MG63 (cell line): ENCODE results near the gene TMEM132C. TPM values are rescaled to one million over a fixed set of nuclear protein-coding genes. Genes with fewer than 3 reads are reported as not detected.

Experiments used
- DNase-seq: peaks from one replicate; pipeline ENCODE4 v3.0.0-alpha.2; 2020
- H3K27me3 ChIP-seq: fragments of 250-450 bp; sonication (Bioruptor Pico); 2 replicates; pipeline ENCODE4 v1.5.1; 2020; ENCODE audit warnings: mild to moderate bottlenecking, moderate library complexity
- H3K36me3 ChIP-seq: fragments of 250-450 bp; sonication (Bioruptor Pico); 2 replicates; pipeline ENCODE4 v1.5.1; 2020; ENCODE audit warnings: mild to moderate bottlenecking, moderate library complexity
- H3K4me3 ChIP-seq: fragments of 250-450 bp; sonication (Bioruptor Pico); 2 replicates; pipeline ENCODE4 v1.5.1; 2020; ENCODE audit warnings: mild to moderate bottlenecking, moderate library complexity
- H3K9me3 ChIP-seq: fragments of 250-450 bp; sonication (Bioruptor Pico); 2 replicates; pipeline ENCODE4 v1.5.1; 2020; ENCODE audit warnings: mild to moderate bottlenecking, moderate library complexity
- total RNA-seq: library from RNA; depleted of rRNA; stranded (reverse); fragments of >200 nt; shearing (Covaris generic); gene quantifications from 2 replicates; pipeline ENCODE4 v1.2.3, GENCODE V29; 2014; ENCODE audit warnings: low replicate concordance

Gene TMEM132C
- total RNA-seq, 1 experiment from 2014 or later = not detected

DNA sequence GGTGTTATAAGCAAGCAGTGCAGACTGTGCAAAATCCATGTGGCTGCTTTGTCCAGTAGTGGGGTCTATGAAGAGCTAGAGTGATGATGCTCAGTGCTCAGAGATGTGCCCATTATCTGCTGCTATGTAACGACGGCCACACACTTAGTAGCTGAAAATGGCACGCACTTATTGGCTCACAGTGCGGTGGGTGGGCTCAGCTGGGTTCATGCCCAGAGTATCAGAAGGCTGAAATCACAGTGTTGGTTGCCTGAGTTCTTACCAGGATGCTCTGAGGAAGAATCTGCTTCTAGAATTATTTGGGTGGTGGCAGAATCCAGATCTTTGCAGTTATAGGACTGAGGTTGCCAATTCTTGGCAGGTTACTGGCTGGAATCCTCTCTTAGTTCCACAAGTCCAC lies 432.1 kb downstream of the TMEM132C start:
- DNase-seq = no peak
- H3K9me3 ChIP-seq = no peaks in the 10 kb centered on the region
- no peaks in the 10 kb centered on the region for H3K36me3 ChIP-seq
- H3K27me3 ChIP-seq = no peaks in the 10 kb centered on the region
- H3K4me3 ChIP-seq = no peak overlapping the region

DNA sequence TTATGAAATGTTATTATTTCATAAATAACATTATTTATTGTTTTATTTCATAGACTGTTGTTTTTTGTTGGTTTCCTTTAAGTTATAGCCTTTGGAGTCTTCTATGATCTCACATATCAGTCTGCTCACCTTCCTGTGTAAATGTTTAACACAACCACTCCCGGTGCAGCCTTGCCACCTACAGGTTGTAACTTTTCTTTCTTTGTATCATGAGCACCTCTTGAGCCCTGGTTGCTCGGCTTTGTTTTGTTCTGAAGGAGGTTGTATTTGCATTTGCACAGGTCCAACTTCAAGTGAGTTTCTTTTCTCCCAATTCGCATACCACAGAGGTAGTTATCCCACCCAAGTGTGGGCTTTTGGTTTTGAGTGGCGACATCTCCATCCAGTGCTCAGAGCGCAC lies 435.4 kb downstream of the TMEM132C start:
- Histone ChIP-seq H3K9me3 (no peaks in the 10 kb centered on the region), H3K27me3 (no peaks in the 10 kb centered on the region), H3K4me3 (no peak overlapping the region), H3K36me3 (no peaks in the 10 kb centered on the region)
- DNase-seq = no peak

DNA sequence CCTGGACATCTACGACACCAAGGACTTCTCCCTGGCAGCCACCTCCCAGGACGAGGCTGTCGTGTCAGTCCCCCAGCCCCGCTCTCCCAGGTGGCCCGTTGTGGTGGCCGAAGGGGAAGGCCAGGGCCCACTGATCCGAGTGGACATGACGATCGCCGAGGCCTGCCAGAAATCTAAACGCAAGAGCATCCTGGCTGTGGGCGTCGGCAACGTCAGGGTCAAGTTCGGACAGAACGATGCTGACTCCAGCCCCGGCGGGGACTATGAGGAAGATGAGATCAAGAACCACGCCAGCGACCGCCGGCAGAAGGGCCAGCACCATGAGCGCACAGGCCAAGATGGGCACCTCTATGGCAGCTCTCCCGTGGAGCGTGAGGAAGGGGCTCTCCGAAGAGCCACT lies 438.2 kb downstream of the TMEM132C start:
- Histone ChIP-seq H3K36me3 (no peaks in the 10 kb centered on the region), H3K27me3 (no peaks in the 10 kb centered on the region), H3K9me3 (no peaks in the 10 kb centered on the region), H3K4me3 (no peak overlapping the region)
- DNase-seq = no peak

DNA sequence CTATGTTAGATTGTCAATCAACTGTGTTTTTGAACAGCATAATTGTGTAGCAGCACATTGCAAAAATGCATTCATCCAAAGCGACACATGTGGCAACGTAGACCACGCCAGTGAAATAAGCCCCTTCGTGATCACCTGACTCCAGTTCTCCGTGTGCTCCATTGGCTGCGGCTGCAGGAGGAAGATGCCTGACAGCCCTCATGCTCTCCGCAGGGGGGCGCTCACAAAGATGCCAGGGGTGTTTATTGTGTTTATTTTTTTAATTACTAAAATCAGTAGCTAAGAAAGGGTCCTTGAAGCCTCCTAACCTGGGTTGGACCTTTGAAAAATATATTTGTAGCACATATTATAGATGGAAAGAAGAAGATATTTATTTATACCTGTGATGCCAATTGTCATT lies 440.5 kb downstream of the TMEM132C start:
- no peaks in the 10 kb centered on the region for H3K27me3 ChIP-seq
- no peaks in the 10 kb centered on the region for H3K36me3 ChIP-seq
- no peak overlapping the region for H3K4me3 ChIP-seq
- H3K9me3 ChIP-seq = no peaks in the 10 kb centered on the region
- DNase-seq = no peak

DNA sequence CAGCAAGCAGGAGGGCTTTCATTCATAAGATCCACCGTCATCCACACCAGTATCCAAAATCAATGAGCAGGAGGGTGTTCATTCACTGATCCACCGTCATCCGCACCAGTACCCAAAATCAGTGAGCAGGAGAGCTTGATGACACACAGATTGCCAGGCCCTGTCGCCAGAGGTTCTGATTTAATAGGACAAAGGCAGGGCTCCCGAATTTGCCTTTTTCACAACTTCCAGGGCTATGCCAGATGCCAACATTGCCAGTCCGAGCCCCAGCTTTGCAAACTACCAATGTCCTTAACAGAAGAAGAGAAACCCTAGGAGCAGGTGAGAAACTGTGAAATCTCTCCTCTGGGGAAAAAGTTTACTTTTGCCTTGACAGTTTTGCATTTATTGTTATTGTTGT lies 441.8 kb downstream of the TMEM132C start:
- DNase-seq = no peak
- Histone ChIP-seq H3K9me3 (no peaks in the 10 kb centered on the region), H3K27me3 (no peaks in the 10 kb centered on the region), H3K4me3 (no peak overlapping the region), H3K36me3 (no peaks in the 10 kb centered on the region)

DNA sequence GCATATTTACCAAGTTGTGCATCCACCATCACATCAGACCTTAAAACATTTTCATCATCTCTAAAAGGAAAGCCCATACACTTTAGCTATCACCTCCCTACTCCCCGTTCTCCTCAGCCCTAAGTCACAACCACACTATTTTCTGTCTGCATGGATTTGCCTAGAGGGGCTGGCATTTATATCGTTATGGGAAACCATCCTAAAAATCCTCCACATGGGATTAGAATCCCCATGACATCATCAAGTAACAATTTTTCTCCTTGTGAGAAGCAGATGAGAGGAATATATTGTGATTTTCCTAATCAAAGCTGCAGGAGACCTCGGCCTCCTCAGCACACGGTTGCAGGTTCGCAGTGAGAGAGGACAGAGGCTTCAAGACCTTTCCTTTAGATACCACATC lies 442.7 kb downstream of the TMEM132C start:
- Histone ChIP-seq H3K4me3 (no peak overlapping the region), H3K36me3 (no peaks in the 10 kb centered on the region), H3K9me3 (no peaks in the 10 kb centered on the region), H3K27me3 (no peaks in the 10 kb centered on the region)
- DNase-seq = no peak

DNA sequence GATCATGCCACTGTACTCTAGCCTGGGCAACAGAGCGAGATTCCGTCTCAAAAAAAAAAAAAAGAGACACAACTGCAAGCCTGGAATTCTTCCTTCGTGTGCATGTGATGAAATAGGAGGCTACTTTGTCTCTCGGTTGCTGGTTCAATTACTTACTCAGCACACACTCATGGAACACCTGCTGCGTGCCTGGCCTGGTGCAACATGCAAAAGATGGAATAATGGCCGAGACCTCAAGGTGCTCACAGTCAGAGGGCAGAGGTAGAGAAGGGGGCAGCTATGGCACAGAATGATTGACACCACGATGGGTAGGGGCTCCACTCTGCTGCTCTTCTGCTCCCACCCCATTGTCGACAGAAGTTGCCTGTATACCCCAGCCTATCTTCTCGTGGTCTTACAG lies 444.5 kb downstream of the TMEM132C start:
- H3K4me3 ChIP-seq = no peak overlapping the region
- no peaks in the 10 kb centered on the region for H3K27me3 ChIP-seq
- DNase-seq = no peak
- H3K9me3 ChIP-seq = no peaks in the 10 kb centered on the region
- no peaks in the 10 kb centered on the region for H3K36me3 ChIP-seq

DNA sequence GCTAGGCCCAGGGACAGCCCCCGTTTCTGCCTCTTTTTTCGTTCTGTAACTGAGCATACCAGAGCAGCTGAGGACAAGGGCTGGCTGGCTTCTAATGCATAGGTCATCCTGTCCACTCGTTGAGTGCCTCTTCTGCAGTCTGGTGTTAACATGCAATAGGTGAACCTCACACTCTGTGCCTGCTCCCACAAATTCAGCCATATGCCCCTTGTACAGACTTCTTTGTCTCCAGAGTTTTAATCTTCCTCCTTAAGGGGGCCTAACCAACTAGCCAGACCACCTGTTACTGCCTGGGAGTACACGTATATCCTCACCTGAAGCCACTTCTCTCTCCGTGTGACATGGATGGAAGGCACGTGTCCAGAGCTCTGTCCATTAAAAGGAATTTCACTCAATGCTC lies 445.7 kb downstream of the TMEM132C start:
- DNase-seq = no peak
- Histone ChIP-seq H3K27me3 (no peaks in the 10 kb centered on the region), H3K9me3 (no peaks in the 10 kb centered on the region), H3K36me3 (no peaks in the 10 kb centered on the region), H3K4me3 (no peak overlapping the region)

DNA sequence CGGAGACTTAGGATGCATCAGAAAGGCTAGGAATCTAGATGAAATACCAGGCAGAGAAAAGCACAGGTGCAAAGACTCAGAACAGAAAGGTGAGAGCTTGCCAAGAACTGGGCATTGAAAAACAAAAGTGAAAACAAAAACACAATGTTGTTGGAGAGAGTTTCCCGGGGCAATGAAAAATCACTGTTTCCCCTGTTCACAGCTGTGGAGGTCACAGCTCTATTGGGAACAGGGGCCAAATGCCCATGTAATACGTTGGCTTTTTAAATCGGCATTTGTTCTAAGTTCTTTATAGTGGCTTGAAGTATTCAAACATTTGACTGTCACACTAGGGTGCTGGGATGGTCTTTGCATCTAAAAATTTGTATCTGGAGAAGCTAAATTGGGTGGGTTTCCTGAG lies 448.5 kb downstream of the TMEM132C start:
- no peak for DNase-seq
- Histone ChIP-seq H3K9me3 (no peaks in the 10 kb centered on the region), H3K27me3 (no peaks in the 10 kb centered on the region), H3K36me3 (no peaks in the 10 kb centered on the region), H3K4me3 (no peak overlapping the region)

DNA sequence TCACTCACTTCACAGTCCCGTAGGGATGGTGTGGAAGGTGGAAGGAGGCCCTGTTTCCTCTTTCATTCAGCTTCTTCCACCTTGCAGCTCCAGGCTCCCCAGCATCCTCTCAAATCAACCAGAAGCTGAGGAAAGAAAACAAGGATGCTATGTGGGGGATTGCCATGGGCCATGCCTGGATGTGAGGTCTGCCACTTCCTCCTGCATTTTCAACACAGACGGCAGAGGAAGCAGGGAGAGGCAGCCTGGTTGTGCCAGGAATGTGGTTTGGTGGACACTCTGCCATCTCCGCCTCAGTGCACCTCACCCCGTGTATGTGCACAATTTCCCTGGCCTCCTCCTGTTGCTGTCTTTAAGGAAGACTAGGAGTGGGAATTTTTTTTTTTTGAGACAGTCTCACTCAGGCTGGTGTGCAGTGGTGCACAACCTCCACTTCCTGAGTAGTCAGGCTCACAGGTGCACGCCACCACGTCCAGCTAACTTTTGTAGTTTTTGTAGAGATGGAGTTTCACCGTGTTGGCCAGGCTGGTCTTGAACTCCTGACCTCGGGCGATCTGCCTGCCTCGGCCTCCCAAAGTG lies 457.6 kb downstream of the TMEM132C start:
- H3K36me3 ChIP-seq = no peaks in the 10 kb centered on the region
- H3K27me3 ChIP-seq = no peaks in the 10 kb centered on the region
- H3K9me3 ChIP-seq = no peaks in the 10 kb centered on the region
- H3K4me3 ChIP-seq = no peak overlapping the region
- DNase-seq = no peak

DNA sequence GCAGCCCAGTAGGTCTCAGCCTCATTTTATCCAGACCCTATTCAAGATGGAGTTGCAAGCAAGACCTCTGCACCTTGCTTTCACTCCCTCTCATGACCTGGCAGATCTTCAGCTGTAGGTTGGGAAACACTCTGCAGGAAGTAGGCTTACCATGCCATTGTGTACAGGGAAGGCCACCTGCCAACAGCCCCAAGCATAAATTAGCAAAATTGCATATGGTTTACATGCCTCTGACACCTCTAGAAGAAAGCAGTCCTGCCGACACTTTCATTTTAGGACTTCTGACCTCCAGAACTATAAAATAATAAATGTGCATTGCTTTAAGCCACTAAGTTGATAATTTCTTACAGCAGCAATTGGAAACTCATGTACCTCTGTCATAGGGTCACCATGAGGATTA lies 459.9 kb downstream of the TMEM132C start:
- no peak overlapping the region for H3K4me3 ChIP-seq
- H3K36me3 ChIP-seq = no peaks in the 10 kb centered on the region
- H3K9me3 ChIP-seq = no peaks in the 10 kb centered on the region
- DNase-seq = no peak
- H3K27me3 ChIP-seq = no peaks in the 10 kb centered on the region

DNA sequence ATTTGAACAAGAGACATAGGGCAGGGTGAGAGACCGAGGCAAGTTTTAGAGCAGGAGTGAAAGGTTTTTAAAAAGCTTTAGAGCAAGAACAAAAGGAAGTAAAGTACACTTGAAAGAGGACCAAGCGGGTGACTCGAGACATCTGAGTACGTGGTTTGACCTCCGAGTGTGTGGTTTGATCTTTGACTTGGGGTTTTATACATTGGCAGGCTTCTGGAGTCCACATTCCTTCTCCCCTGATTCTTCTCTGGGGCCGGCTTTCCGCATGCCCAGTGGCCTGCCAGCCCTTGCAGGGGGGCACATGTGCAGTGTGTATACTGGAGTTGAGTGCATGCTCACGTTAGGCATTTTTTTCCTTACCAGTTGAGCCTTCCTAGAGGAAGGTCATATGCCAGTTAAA lies 460.5 kb downstream of the TMEM132C start:
- no peak overlapping the region for H3K4me3 ChIP-seq
- H3K36me3 ChIP-seq = no peaks in the 10 kb centered on the region
- no peaks in the 10 kb centered on the region for H3K9me3 ChIP-seq
- peak; percentile 10 for DNase-seq
- H3K27me3 ChIP-seq = no peaks in the 10 kb centered on the region

DNA sequence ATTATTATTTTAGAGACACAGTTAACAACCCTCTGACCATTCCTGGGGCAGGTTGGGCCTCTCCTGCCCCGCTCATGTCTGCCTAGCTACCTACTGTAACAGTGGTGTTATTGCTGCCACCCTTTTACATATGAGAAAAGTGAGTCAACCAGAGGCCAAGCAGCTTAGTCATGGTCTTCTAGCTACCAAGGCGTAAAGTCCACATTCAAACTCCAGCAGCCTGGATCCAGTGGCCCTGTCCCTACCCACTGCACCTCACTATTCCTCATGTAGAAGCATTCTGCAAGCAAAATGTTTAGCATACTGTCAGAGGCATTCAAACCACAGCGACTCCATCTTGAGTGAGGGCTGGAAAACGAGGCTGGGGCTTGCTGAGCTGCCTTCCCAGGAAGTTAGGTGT lies 461.0 kb downstream of the TMEM132C start:
- Histone ChIP-seq H3K4me3 (no peak overlapping the region), H3K36me3 (no peaks in the 10 kb centered on the region), H3K9me3 (no peaks in the 10 kb centered on the region), H3K27me3 (no peaks in the 10 kb centered on the region)
- peak; percentile 16 for DNase-seq

DNA sequence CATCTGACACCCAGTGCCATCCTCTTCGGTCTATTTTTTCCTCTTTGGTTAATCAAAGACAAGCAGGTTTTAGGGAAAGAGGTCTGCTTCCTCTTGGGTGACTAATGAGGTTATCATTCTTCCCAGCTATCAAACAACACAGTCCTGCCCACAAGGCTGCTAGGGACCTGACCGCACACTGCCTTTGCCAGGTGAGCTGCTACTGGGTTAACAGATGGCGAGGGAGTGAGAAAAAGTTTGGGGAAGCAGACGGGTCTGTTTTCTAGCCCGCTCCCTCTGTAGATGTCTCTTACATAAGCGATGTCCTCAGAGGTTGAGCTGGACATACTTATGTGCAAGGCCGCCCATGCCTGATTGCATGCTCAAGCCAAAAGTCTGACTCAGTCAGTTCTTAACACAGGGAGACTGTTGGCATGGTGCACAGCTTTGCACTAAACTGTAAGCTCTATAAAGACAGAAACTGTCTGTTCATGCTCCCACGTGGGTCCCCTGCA lies 462.7 kb downstream of the TMEM132C start:
- DNase-seq = peak; percentile 49
- no peak overlapping the region for H3K4me3 ChIP-seq
- H3K27me3 ChIP-seq = no peaks in the 10 kb centered on the region
- H3K9me3 ChIP-seq = no peaks in the 10 kb centered on the region
- no peaks in the 10 kb centered on the region for H3K36me3 ChIP-seq

DNA sequence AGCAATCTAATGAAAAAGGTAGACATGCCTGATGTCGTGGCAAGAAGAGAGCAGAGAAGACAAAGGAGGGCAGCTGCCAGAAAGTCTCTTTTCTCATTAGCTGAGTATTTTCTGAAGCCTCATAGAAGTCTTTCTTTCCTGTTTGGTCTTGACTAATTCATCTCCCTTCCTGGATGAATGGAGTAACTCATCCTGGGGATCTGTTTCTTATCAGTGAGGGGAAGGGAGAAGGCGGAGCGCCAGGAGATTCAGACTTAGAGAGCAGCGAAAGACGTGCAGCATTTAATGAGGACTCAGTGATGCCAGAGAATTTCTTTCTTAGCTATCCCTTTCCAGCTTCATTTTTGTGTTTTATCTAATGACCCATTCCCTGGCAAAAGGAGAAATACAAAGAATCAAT lies 467.4 kb downstream of the TMEM132C start:
- Histone ChIP-seq H3K36me3 (no peaks in the 10 kb centered on the region), H3K4me3 (no peak overlapping the region), H3K9me3 (no peaks in the 10 kb centered on the region), H3K27me3 (no peaks in the 10 kb centered on the region)
- no peak for DNase-seq

DNA sequence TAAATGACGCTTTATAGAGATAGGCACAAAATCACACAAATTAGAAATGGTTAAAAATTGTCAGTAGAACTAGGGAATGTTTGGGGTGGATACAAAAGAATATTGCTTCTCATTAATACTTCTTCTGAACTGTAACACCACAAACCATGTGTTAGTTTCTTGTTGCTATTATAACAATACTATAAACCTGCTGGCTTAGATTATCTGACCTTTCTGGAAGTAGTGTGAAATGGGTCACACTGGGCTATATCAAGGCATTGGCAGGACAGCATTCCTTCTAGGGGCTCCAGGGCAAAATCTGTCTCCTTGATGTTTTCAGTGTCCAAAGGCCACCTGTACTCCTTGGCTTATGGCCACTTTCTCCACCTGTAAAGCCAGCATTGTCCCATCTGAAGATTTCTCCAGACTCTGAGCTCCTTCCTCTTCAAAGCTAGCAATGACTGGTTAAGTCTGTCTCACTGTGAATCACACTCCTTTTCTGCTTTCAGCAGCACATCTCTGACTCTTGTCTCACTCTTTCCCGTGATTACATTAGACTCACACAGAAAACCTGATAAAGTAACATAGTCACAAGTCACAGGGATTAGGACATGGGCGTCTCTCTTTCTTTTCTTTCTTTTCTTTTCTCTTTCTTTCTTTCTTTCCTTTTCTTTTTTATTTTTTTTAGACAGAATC lies 470.5 kb downstream of the TMEM132C start:
- DNase-seq = no peak
- Histone ChIP-seq H3K36me3 (no peaks in the 10 kb centered on the region), H3K27me3 (no peaks in the 10 kb centered on the region), H3K4me3 (no peak overlapping the region), H3K9me3 (no peaks in the 10 kb centered on the region)

DNA sequence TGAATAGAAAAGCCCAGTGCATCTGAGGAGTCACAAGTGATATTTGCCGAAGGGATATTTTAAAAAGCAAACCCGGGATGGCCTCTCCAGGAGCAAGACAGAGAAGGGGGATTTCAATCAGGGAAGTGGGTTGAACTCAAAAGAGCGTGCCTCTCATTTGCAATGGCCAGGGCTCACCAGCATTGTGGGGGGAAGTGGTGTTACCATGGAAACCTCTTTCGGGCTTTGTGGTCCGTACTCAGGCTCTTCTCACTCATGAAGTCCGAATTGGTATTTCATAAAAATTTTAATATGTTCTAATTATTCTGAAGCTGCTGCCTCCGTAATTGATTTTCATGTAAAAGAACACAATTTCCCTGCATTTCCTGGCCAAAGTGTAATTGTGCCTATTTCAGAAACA lies 476.9 kb downstream of the TMEM132C start:
- no peaks in the 10 kb centered on the region for H3K36me3 ChIP-seq
- no peaks in the 10 kb centered on the region for H3K9me3 ChIP-seq
- DNase-seq = no peak

More for the DNA sequence above, 476.9 kb downstream of the TMEM132C start:
- Histone ChIP-seq H3K27me3 (no peaks in the 10 kb centered on the region), H3K4me3 (no peak overlapping the region)
